ENCODE measurements around the gene NETO2.
"Not testable (repeated sequence)": the region's sequence is repeated elsewhere in the genome, so short reads cannot be mapped to it uniquely, and the experiment has no call there.

NETO2 gene

GRCh38 chr16:47132308-47132707 lies 11.4 kb downstream of the NETO2 start:
- no peak for DNase-seq

- no peak for DNase-seq
Observed at GRCh38 chr16:47129755-47130435, 13.8 kb downstream of the NETO2 start.

- DNase-seq, result no peak
Observed at GRCh38 chr16:47127541-47127940, 16.2 kb downstream of the NETO2 start.

GRCh38 chr16:47125757-47126156 lies 18.0 kb downstream of the NETO2 start:
- no peak for DNase-seq

GRCh38 chr16:47113130-47113529 lies 30.6 kb downstream of the NETO2 start:
- no peak for DNase-seq

- no peak for DNase-seq
Observed at GRCh38 chr16:47110939-47111338, 32.8 kb downstream of the NETO2 start.

GRCh38 chr16:47109361-47109760 lies 34.4 kb downstream of the NETO2 start:
- no peak for DNase-seq

- not testable (repeated sequence) for DNase-seq
Observed at GRCh38 chr16:47102921-47103320, 40.8 kb downstream of the NETO2 start.

GRCh38 chr16:47097154-47097553 lies 46.6 kb downstream of the NETO2 start:
- not testable (repeated sequence) for DNase-seq

GRCh38 chr16:47096297-47096696 lies 47.4 kb downstream of the NETO2 start:
- no peak for DNase-seq

GRCh38 chr16:47084198-47084597 lies 59.5 kb downstream of the NETO2 start:
- DNase-seq, result no peak

- DNase-seq, result no peak
Observed at GRCh38 chr16:47082099-47082865, 61.5 kb downstream of the NETO2 start.

- no peak for DNase-seq
Observed at GRCh38 chr16:47081115-47081514, 62.6 kb downstream of the NETO2 start.

GRCh38 chr16:47079860-47080259 lies 63.9 kb downstream of the NETO2 start:
- DNase-seq, result no peak

- DNase-seq, result no peak
Observed at GRCh38 chr16:47073223-47074155, 70.3 kb downstream of the NETO2 start.

- no peak for DNase-seq
Observed at GRCh38 chr16:47072158-47072557, 71.6 kb downstream of the NETO2 start.

GRCh38 chr16:47069841-47070584 lies 73.7 kb downstream of the NETO2 start:
- no peak for DNase-seq

- no peak for DNase-seq
Observed at GRCh38 chr16:47069313-47069712, 74.4 kb downstream of the NETO2 start.

- DNase-seq, result no peak
Observed at GRCh38 chr16:47067203-47067602, 76.5 kb downstream of the NETO2 start.

- DNase-seq, result no peak
Observed at GRCh38 chr16:47065766-47066688, 77.7 kb downstream of the NETO2 start.

GRCh38 chr16:47064775-47065174 lies 79.0 kb downstream of the NETO2 start:
- no peak for DNase-seq
